Bone marrow (tissue), 2 donors: Measurements from ENCODE around the gene DENND1B.
"Not testable (repeated sequence)": the region's sequence is repeated elsewhere in the genome, so short reads cannot be mapped to it uniquely, and the experiment has no call there.

Source experiments
- DNase-seq, 2 donors: peaks; one replicate each; lab custom pipeline; 2025; lab: John Stamatoyannopoulos, UW

The DENND1B gene

GRCh38 chr1:197553281-197553680, 222.0 kb downstream of the DENND1B start:
- DNase-seq = no peak

- DNase-seq = no peak
Measured at GRCh38 chr1:197546989-197547388, 228.3 kb downstream of the DENND1B start.

GRCh38 chr1:197544553-197544952, 230.7 kb downstream of the DENND1B start:
- DNase-seq = no peak

- peak in 1 of 2 donors; percentile 4 for DNase-seq
Measured at GRCh38 chr1:197544130-197544529, 231.2 kb downstream of the DENND1B start.

- DNase-seq = no peak
Measured at GRCh38 chr1:197541411-197541810, 233.9 kb downstream of the DENND1B start.

GRCh38 chr1:197526736-197527371, 248.4 kb downstream of the DENND1B start:
- peak in 1 of 2 donors; percentile 27 for DNase-seq

GRCh38 chr1:197521118-197521739, 254.1 kb downstream of the DENND1B start:
- peak in 1 of 2 donors; percentile 35 for DNase-seq

- no peak for DNase-seq
Measured at GRCh38 chr1:197519741-197520334, 255.4 kb downstream of the DENND1B start.

GRCh38 chr1:197515421-197515820, 259.9 kb downstream of the DENND1B start:
- DNase-seq = no peak

- no peak for DNase-seq
Measured at GRCh38 chr1:197510691-197511378, 264.4 kb downstream of the DENND1B start.

- no peak for DNase-seq
Measured at GRCh38 chr1:197496722-197497121, 278.6 kb downstream of the DENND1B start.

GRCh38 chr1:197491505-197491904, 283.8 kb downstream of the DENND1B start:
- DNase-seq = not testable (repeated sequence)

- no peak for DNase-seq
Measured at GRCh38 chr1:197486946-197487345, 288.3 kb downstream of the DENND1B start.

- DNase-seq = no peak
Measured at GRCh38 chr1:197485790-197486189, 289.5 kb downstream of the DENND1B start.

GRCh38 chr1:197481101-197481500, 294.2 kb downstream of the DENND1B start:
- DNase-seq = peak in 1 of 2 donors; percentile 43

GRCh38 chr1:197480446-197480845, 294.8 kb downstream of the DENND1B start:
- DNase-seq = no peak

GRCh38 chr1:197472141-197472540, 303.1 kb downstream of the DENND1B start:
- no peak for DNase-seq

GRCh38 chr1:197471248-197471985, 303.9 kb downstream of the DENND1B start:
- no peak for DNase-seq

- DNase-seq = no peak
Measured at GRCh38 chr1:197470330-197470729, 304.9 kb downstream of the DENND1B start.

GRCh38 chr1:197469620-197470210, 305.6 kb downstream of the DENND1B start:
- peak in 1 of 2 donors; percentile 23 for DNase-seq

- DNase-seq = peak in 1 of 2 donors; percentile 17
Measured at GRCh38 chr1:197468543-197469175, 306.6 kb downstream of the DENND1B start.
